IMR-90 (cell line): ENCODE results near the gene BCL2. TPM values are rescaled to one million over a fixed set of nuclear protein-coding genes. Genes with fewer than 3 reads are reported as not detected.

Experiments used
- ATAC-seq: fragments of 200-7000 bp; cut with Tn5 transposase; 2 replicates; pipeline ENCODE4 v1.9.1; 2020; ENCODE audit warnings: low read depth, mild to moderate bottlenecking, moderate library complexity
- BruUV-seq: library from RNA; stranded (reverse); fragments of 400-500 nt; replicated peaks from 2 replicates; lab custom pipeline; 2021; lab: Mats Ljungman, UMichigan
- CTCF ChIA-PET: fragments of 300-600 bp; formaldehyde crosslinking; extraction: SDS; loops from one replicate; lab custom pipeline; 2021; ENCODE audit warnings: antibody characterized with exemption; lab: Yijun Ruan, JAX
- POLR2A ChIA-PET: fragments of 300-600 bp; sonication (Branson Sonifier 250); formaldehyde crosslinking; loops from one replicate; lab custom pipeline; 2022; ENCODE audit warnings: antibody characterized with exemption; ENCODE audit not compliant: unreplicated experiment; lab: Charles Lee
- DNase-seq: peaks from one replicate; pipeline ENCODE4 v3.0.0; 2013
- H2AFZ ChIP-seq: replicated peaks from 2 replicates; pipeline ENCODE3; 2013; ENCODE audit warnings: low read length, mild to moderate bottlenecking; ENCODE audit not compliant: poor library complexity
- H2AK5ac ChIP-seq: 2 replicates; pipeline ENCODE4 v1.6.1; 2013; ENCODE audit warnings: low read depth, low read length, inconsistent platforms
- H2AK9ac ChIP-seq: replicated peaks from 2 replicates; pipeline ENCODE3; 2013; ENCODE audit warnings: mild to moderate bottlenecking, low read depth, low read length, moderate library complexity; ENCODE audit not compliant: poor library complexity
- H2BK120ac ChIP-seq: 2 replicates; pipeline ENCODE4 v1.6.1; 2013; ENCODE audit warnings: low read depth, low read length, inconsistent platforms
- H2BK15ac ChIP-seq: 3 replicates; pipeline ENCODE4 v1.6.1; 2013; ENCODE audit warnings: low read depth, low read length, inconsistent platforms
- H2BK20ac ChIP-seq: 2 replicates; pipeline ENCODE4 v1.6.1; 2013; ENCODE audit warnings: low read depth, mild to moderate bottlenecking, inconsistent platforms, low read length, moderate library complexity
- H2BK5ac ChIP-seq: 2 replicates; pipeline ENCODE4 v1.6.1; 2013; ENCODE audit warnings: mild to moderate bottlenecking, low read depth, low read length, inconsistent platforms; ENCODE audit not compliant: poor library complexity, severe bottlenecking
- H3K14ac ChIP-seq: replicated peaks from 2 replicates; pipeline ENCODE4 v1.6.1; 2013; ENCODE audit warnings: low read depth, low read length, inconsistent platforms
- H3K18ac ChIP-seq: 2 replicates; pipeline ENCODE4 v1.6.1; 2013; ENCODE audit warnings: low read depth, low read length, control low read depth
- H3K23ac ChIP-seq: 2 replicates; pipeline ENCODE4 v1.6.1; 2013; ENCODE audit warnings: low read depth, low read length, inconsistent platforms
- H3K27ac ChIP-seq: 2 replicates; pipeline ENCODE4 v1.5.1; 2013; ENCODE audit warnings: mild to moderate bottlenecking, control low read depth, low read length; ENCODE audit not compliant: insufficient read depth
- H3K27me3 ChIP-seq: 2 replicates; pipeline ENCODE4 v1.6.1; 2013; ENCODE audit warnings: low read length; ENCODE audit not compliant: control insufficient read depth, insufficient read depth
- H3K36me3 ChIP-seq: 2 replicates; pipeline ENCODE4 v1.6.1; 2013; ENCODE audit warnings: low read length, mixed read lengths; ENCODE audit not compliant: control insufficient read depth, insufficient read depth
- H3K4ac ChIP-seq: 2 replicates; pipeline ENCODE4 v1.6.1; 2013; ENCODE audit warnings: low read depth, low read length, inconsistent platforms
- H3K4me1 ChIP-seq: 2 replicates; pipeline ENCODE4 v1.6.1; 2013; ENCODE audit warnings: low read length, mixed read lengths; ENCODE audit not compliant: control insufficient read depth, insufficient read depth
- H3K4me2 ChIP-seq: 2 replicates; pipeline ENCODE4 v1.6.1; 2013; ENCODE audit warnings: low read depth, mild to moderate bottlenecking, control low read depth, low read length, moderate library complexity
- H3K4me3 ChIP-seq: 2 replicates; pipeline ENCODE4 v1.5.1; 2013; ENCODE audit warnings: low read depth, mild to moderate bottlenecking, control low read depth, low read length, moderate library complexity; ENCODE audit not compliant: insufficient read depth
- H3K56ac ChIP-seq: 2 replicates; pipeline ENCODE4 v1.6.1; 2013; ENCODE audit warnings: low read length, inconsistent platforms; ENCODE audit not compliant: insufficient read depth; ENCODE audit errors: extremely low read depth
- H3K79me1 ChIP-seq, 2 experiments: 2 replicates each; pipeline ENCODE4 v1.6.1; 2013; ENCODE audit warnings: low read length in 2 of 2, inconsistent platforms in 1 of 2, low read depth in 1 of 2
- H3K9ac ChIP-seq: 2 replicates; pipeline ENCODE4 v1.6.1; 2013; ENCODE audit warnings: low read depth, low read length, control low read depth
- H3K9me1 ChIP-seq: 2 replicates; pipeline ENCODE4 v1.6.1; 2013; ENCODE audit warnings: low read length, inconsistent platforms; ENCODE audit not compliant: insufficient read depth
- H3K9me3 ChIP-seq: 2 replicates; pipeline ENCODE4 v1.6.1; 2013; ENCODE audit warnings: low read length; ENCODE audit not compliant: control insufficient read depth, insufficient read depth
- H4K20me1 ChIP-seq: 2 replicates; pipeline ENCODE4 v1.6.1; 2013; ENCODE audit warnings: low read length, inconsistent platforms; ENCODE audit not compliant: insufficient read depth
- H4K5ac ChIP-seq: 2 replicates; pipeline ENCODE4 v1.6.1; 2013; ENCODE audit warnings: mild to moderate bottlenecking, low read depth, low read length, control low read depth
- H4K8ac ChIP-seq, 2 experiments: 2 replicates each; pipeline ENCODE4 v1.6.1; 2013; ENCODE audit warnings: low read depth in 2 of 2, low read length in 2 of 2, control low read depth in 1 of 2, inconsistent platforms in 1 of 2
- H4K91ac ChIP-seq: 2 replicates; pipeline ENCODE4 v1.6.1; 2013; ENCODE audit warnings: low read depth, low read length, inconsistent platforms; ENCODE audit not compliant: insufficient read depth
- BHLHE40 ChIP-seq: fragments of 150-350 bp; IDR thresholded peaks from 2 replicates; pipeline ENCODE4 v1.6.1; 2016; ENCODE audit warnings: mild to moderate bottlenecking, low read depth, low read length
- CEBPB ChIP-seq: IDR thresholded peaks from 2 replicates; pipeline ENCODE4 v1.6.1; 2012; ENCODE audit warnings: low read depth, low read length, improper control_type of control experiment
- CHD1 ChIP-seq: IDR thresholded peaks from 2 replicates; pipeline ENCODE4 v1.6.1; 2012; ENCODE audit warnings: low read depth, low read length, improper control_type of control experiment
- ELK1 ChIP-seq: fragments of 150-350 bp; IDR thresholded peaks from 2 replicates; pipeline ENCODE4 v1.6.1; 2016; ENCODE audit warnings: low read depth, mild to moderate bottlenecking, low read length, moderate library complexity, borderline replicate concordance
- FOS ChIP-seq: fragments of 150-350 bp; IDR thresholded peaks from 2 replicates; pipeline ENCODE4 v1.6.1; 2016; ENCODE audit warnings: low read depth, low read length
- MAFK ChIP-seq: IDR thresholded peaks from 2 replicates; pipeline ENCODE4 v1.6.1; 2012; ENCODE audit warnings: low read depth, low read length, improper control_type of control experiment
- MAZ ChIP-seq: IDR thresholded peaks from 2 replicates; pipeline ENCODE4 v1.6.1; 2012; ENCODE audit warnings: low read depth, mild to moderate bottlenecking, low read length, improper control_type of control experiment, moderate library complexity, borderline replicate concordance
- MXI1 ChIP-seq: IDR thresholded peaks from 2 replicates; pipeline ENCODE4 v1.6.1; 2012; ENCODE audit warnings: low read depth, mild to moderate bottlenecking, low read length, moderate library complexity, borderline replicate concordance
- NFE2L2 ChIP-seq: fragments of 150-350 bp; IDR thresholded peaks from 2 replicates; pipeline ENCODE4 v1.6.1; 2016; ENCODE audit warnings: low read depth, mild to moderate bottlenecking, low read length
- POLR2A ChIP-seq: IDR thresholded peaks from 2 replicates; pipeline ENCODE4 v1.6.1; 2012; ENCODE audit warnings: mild to moderate bottlenecking, low read depth, low read length
- RAD21 ChIP-seq: IDR thresholded peaks from 2 replicates; pipeline ENCODE4 v1.6.1; 2012; ENCODE audit warnings: low read length, improper control_type of control experiment
- RCOR1 ChIP-seq: IDR thresholded peaks from 2 replicates; pipeline ENCODE4 v1.6.1; 2012; ENCODE audit warnings: mild to moderate bottlenecking, low read length, improper control_type of control experiment; ENCODE audit not compliant: insufficient replicate concordance
- RFX5 ChIP-seq: IDR thresholded peaks from 2 replicates; pipeline ENCODE4 v1.8.0; 2012; ENCODE audit warnings: low read depth, mild to moderate bottlenecking, low read length, moderate library complexity
- SMC3 ChIP-seq: fragments of 150-350 bp; IDR thresholded peaks from 2 replicates; pipeline ENCODE4 v1.6.1; 2016; ENCODE audit warnings: low read depth, mild to moderate bottlenecking, antibody characterized with exemption, low read length, moderate library complexity
- WGBS, 2 experiments: methylation state at CpG; one replicate each; pipeline versions ENCODE4 v1.1.5 to v1.1.7; 2013; ENCODE audit warnings: missing lambda C conversion rate in 2 of 2; ENCODE audit not compliant: insufficient read length in 1 of 2; ENCODE audit errors: extremely low coverage in 2 of 2; 5-methylcytosine and 5-hydroxymethylcytosine counted together
- dilution Hi-C: fragments of 300-500 bp; cut with HindIII; formaldehyde crosslinking; loops from one replicate; pipeline ENCODE4 v1.14.3; 2018; ENCODE audit warnings: low sequenced_read_pairs; ENCODE audit not compliant: unreplicated experiment
- in situ Hi-C: fragments of 300-500 bp; cut with MboI; formaldehyde crosslinking; loops from 3 replicates; pipeline ENCODE4 v1.14.3; 2019; ENCODE audit warnings: low sequenced_read_pairs, inconsistent platforms, mixed read lengths
- intact Hi-C: fragments of 100-400 bp; cut with micrococcal nuclease; formaldehyde crosslinking; loops from 2 replicates; pipeline ENCODE4 v1.10.0; 2022
- polyA plus RNA-seq, 3 experiments: library from polyadenylated mRNA; depleted of rRNA; stranded (reverse); fragments of >200 nt; gene quantifications; 2 replicates each; pipeline ENCODE4 v1.2.3, GENCODE V29; 2012; ENCODE audit warnings: low replicate concordance in 1 of 3
- total RNA-seq: library from RNA; depleted of rRNA; stranded (reverse); fragments of >200 nt; gene quantifications from 2 replicates; pipeline ENCODE4 v1.2.3, GENCODE V29; 2012
- TF ChIP-seq, protein P1 (sequence below): fragments of 150-350 bp; IDR thresholded peaks from 2 replicates; pipeline ENCODE4 v1.6.1; 2017; ENCODE audit warnings: mild to moderate bottlenecking, antibody characterized with exemption, low read length, low read depth
- TF ChIP-seq, protein P2 (sequence below): conservative IDR thresholded peaks from 2 replicates; pipeline ENCODE4 v1.5.1; 2012; ENCODE audit warnings: mild to moderate bottlenecking, low read depth, low read length, improper control_type of control experiment

The BCL2 gene
- total and polyA plus RNA-seq, 2 of the 4 experiments (the other 2 are of a cell fraction), result 0.24 to 0.54 TPM

- no peak for TF ChIP-seq BHLHE40
- TF ChIP-seq FOS, result no peak
- TF ChIP-seq, protein P1, sequence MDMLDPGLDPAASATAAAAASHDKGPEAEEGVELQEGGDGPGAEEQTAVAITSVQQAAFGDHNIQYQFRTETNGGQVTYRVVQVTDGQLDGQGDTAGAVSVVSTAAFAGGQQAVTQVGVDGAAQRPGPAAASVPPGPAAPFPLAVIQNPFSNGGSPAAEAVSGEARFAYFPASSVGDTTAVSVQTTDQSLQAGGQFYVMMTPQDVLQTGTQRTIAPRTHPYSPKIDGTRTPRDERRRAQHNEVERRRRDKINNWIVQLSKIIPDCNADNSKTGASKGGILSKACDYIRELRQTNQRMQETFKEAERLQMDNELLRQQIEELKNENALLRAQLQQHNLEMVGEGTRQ, result no peak
- no peak for TF ChIP-seq NFE2L2
- no peak for TF ChIP-seq MAZ
- no peak for TF ChIP-seq MAFK
- TF ChIP-seq ELK1, result no peak
- TF ChIP-seq POLR2A, result no peak
- no peak for TF ChIP-seq SMC3
- TF ChIP-seq, protein P2, sequence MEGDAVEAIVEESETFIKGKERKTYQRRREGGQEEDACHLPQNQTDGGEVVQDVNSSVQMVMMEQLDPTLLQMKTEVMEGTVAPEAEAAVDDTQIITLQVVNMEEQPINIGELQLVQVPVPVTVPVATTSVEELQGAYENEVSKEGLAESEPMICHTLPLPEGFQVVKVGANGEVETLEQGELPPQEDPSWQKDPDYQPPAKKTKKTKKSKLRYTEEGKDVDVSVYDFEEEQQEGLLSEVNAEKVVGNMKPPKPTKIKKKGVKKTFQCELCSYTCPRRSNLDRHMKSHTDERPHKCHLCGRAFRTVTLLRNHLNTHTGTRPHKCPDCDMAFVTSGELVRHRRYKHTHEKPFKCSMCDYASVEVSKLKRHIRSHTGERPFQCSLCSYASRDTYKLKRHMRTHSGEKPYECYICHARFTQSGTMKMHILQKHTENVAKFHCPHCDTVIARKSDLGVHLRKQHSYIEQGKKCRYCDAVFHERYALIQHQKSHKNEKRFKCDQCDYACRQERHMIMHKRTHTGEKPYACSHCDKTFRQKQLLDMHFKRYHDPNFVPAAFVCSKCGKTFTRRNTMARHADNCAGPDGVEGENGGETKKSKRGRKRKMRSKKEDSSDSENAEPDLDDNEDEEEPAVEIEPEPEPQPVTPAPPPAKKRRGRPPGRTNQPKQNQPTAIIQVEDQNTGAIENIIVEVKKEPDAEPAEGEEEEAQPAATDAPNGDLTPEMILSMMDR, result no peak
- no peak for TF ChIP-seq RAD21
- no peak for TF ChIP-seq CHD1
- TF ChIP-seq MXI1, result no peak
- no peak for TF ChIP-seq CEBPB
- no peak for TF ChIP-seq RFX5
- TF ChIP-seq RCOR1, result no peak
- Histone ChIP-seq H3K4me1 (no peaks in the 10 kb centered on the region), H3K4me3 (no peak overlapping the region), H2BK20ac (no peak overlapping the region), H3K4me2 (no peak overlapping the region), H2AK5ac (no peak overlapping the region), H3K9me1 (no peaks in the 10 kb centered on the region), H3K27me3 (peaks cover 31% of the 10 kb centered on the region), H2BK15ac (no peak overlapping the region), H3K9me3 (no peaks in the 10 kb centered on the region), H3K4ac (no peak overlapping the region), H3K14ac (no peak overlapping the region), H3K56ac (no peak overlapping the region), H4K8ac (no peak overlapping the region), H3K18ac (no peak overlapping the region), H4K5ac (no peak overlapping the region), H3K36me3 (no peaks in the 10 kb centered on the region), H2AFZ (no peak overlapping the region), H2BK120ac (no peak overlapping the region), H2AK9ac (no peak overlapping the region), H3K9ac (no peak overlapping the region), H3K27ac (no peak overlapping the region), H2BK5ac (no peak overlapping the region), H4K20me1 (no peaks in the 10 kb centered on the region), H3K23ac (no peak overlapping the region), H4K91ac (no peak overlapping the region), H3K79me1 (no peaks in the 10 kb centered on the region)
- dilution Hi-C loops, result no loop called here
- WGBS, 2 experiments, result no CpG with 5 or more reads among the region's 6 CpGs
- intact Hi-C loops, result no loop called here
- BruUV-seq, result no TSS peak
- ATAC-seq (no peak), DNase-seq (no peak)
- in situ Hi-C loops, result no loop called here
- POLR2A ChIA-PET, result no interaction called here
- CTCF ChIA-PET, result no interaction called here
Observed at GRCh38 chr18:63177259-63177658, 142.3 kb downstream of the BCL2 start.
